Subcutaneous abdominal adipose tissue (tissue), 5 donors: ENCODE data around the gene TOMT.
"Not testable (repeated sequence)": the region's sequence is repeated elsewhere in the genome, so short reads cannot be mapped to it uniquely, and the experiment has no call there.

ENCODE experiments used
- H3K27ac ChIP-seq: one replicate; pipeline ENCODE4 v1.7.0; 2013; ENCODE audit warnings: low read depth, mild to moderate bottlenecking, inconsistent platforms, low read length, moderate library complexity
- H3K27me3 ChIP-seq, 5 donors: one replicate each; pipeline ENCODE4 v1.7.0; 2013; ENCODE audit warnings: low read length in 5 of 5, inconsistent platforms in 1 of 5; ENCODE audit not compliant: control insufficient read depth in 5 of 5, insufficient read depth in 4 of 5
- H3K36me3 ChIP-seq, 5 donors: one replicate each; pipeline ENCODE4 v1.7.0; 2013; ENCODE audit warnings: low read length in 5 of 5; ENCODE audit not compliant: control insufficient read depth in 5 of 5, insufficient read depth in 5 of 5
- H3K4me1 ChIP-seq, 5 donors: one replicate each; pipeline ENCODE4 v1.7.0; 2013; ENCODE audit warnings: low read length in 5 of 5, mild to moderate bottlenecking in 3 of 5, moderate library complexity in 1 of 5; ENCODE audit not compliant: control insufficient read depth in 5 of 5, insufficient read depth in 5 of 5
- H3K4me3 ChIP-seq, 5 donors: one replicate each; pipeline ENCODE4 v1.7.0; 2013; ENCODE audit warnings: low read length in 5 of 5, low read depth in 1 of 5
- H3K9ac ChIP-seq, 5 donors: one replicate each; pipeline ENCODE4 v1.7.0; 2013; ENCODE audit warnings: low read length in 5 of 5, mild to moderate bottlenecking in 4 of 5, moderate library complexity in 3 of 5
- H3K9me3 ChIP-seq, 5 donors: one replicate each; pipeline ENCODE4 v1.7.0; 2013; ENCODE audit warnings: low read length in 5 of 5; ENCODE audit not compliant: control insufficient read depth in 5 of 5
- donor health status: healthy.
- donor health status: healthy.
- donor health status: healthy.
- donor health status: healthy.
- donor health status: healthy.

TOMT gene

DNA sequence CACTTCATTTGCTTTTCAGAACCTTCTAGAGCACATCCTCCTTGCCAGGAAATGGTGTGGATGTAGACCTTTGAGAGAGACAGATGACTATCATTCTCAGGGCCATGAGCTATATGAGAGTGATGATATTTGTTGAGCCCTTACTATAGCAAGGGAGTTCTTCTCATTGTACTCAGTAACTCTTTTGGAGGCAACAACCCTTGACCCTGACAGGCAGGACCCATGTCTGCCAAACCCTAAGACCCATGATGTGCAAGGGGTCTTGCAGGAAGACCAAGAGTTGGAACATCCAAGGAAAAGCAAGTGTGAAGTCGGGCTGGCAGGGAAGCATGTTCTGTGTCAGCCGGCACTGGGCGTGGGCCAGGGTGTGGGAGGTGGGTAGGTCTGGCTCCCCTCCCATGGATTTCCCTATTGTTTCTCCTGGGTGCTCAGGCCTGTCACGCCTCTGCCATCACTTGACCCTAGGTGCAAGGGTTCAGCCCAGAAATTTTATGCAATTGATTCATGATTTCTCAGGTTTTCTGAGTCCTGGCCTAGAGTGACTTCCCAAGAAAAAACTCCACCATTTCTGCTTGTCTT, 31.0 kb downstream of the TOMT start:
- H3K4me1 ChIP-seq: peaks cover 0 to 5% (median 0%) of the 10 kb centered on the region in 5 donors
- H3K27me3 ChIP-seq: no peaks in the 10 kb centered on the region
- H3K9me3 ChIP-seq: no peaks in the 10 kb centered on the region
- no peaks in the 10 kb centered on the region for H3K36me3 ChIP-seq
- H3K9ac ChIP-seq: no peak overlapping the region
- no peak overlapping the region for H3K27ac ChIP-seq
- no peak overlapping the region for H3K4me3 ChIP-seq

GRCh38 chr11:72138821-72139390, 33.2 kb downstream of the TOMT start:
- Histone ChIP-seq H3K36me3 (no peaks in the 10 kb centered on the region), H3K27ac (no peak overlapping the region), H3K27me3 (no peaks in the 10 kb centered on the region), H3K4me1 (peaks cover 0 to 2% (median 0%) of the 10 kb centered on the region in 5 donors), H3K9ac (no peak overlapping the region), H3K4me3 (no peak overlapping the region), H3K9me3 (no peaks in the 10 kb centered on the region)

DNA sequence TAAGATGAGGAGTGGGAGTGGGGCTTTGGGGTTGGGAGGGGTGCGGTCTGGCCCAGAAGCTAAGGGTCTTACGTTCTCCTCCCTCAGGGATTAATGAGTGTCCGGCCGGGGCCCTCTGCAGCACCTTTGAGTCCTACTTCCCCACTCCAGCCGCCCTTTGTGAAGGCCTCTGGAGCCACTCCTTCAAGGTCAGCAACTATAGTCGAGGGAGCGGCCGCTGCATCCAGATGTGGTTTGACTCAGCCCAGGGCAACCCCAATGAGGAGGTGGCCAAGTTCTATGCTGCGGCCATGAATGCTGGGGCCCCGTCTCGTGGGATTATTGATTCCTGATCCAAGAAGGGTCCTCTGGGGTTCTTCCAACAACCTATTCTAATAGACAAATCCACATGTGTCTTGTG, 33.8 kb downstream of the TOMT start:
- Histone ChIP-seq H3K4me1 (peaks cover 0 to 3% (median 0%) of the 10 kb centered on the region in 5 donors), H3K36me3 (no peaks in the 10 kb centered on the region), H3K27me3 (no peaks in the 10 kb centered on the region), H3K4me3 (no peak overlapping the region), H3K9ac (no peak overlapping the region), H3K27ac (no peak overlapping the region), H3K9me3 (no peaks in the 10 kb centered on the region)

GRCh38 chr11:72140661-72141060, 34.9 kb downstream of the TOMT start:
- Histone ChIP-seq H3K27ac (no peak overlapping the region), H3K4me1 (peaks cover 0 to 3% (median 0%) of the 10 kb centered on the region in 5 donors), H3K9ac (no peak overlapping the region), H3K9me3 (no peaks in the 10 kb centered on the region), H3K27me3 (no peaks in the 10 kb centered on the region), H3K4me3 (no peak overlapping the region), H3K36me3 (no peaks in the 10 kb centered on the region)

- no peak overlapping the region for H3K9ac ChIP-seq
- H3K27ac ChIP-seq: no peak overlapping the region
- no peaks in the 10 kb centered on the region for H3K9me3 ChIP-seq
- no peaks in the 10 kb centered on the region for H3K36me3 ChIP-seq
- H3K4me3 ChIP-seq: no peak overlapping the region
- H3K4me1 ChIP-seq: peaks cover 0 to 3% (median 0%) of the 10 kb centered on the region in 5 donors
- no peaks in the 10 kb centered on the region for H3K27me3 ChIP-seq
Observed at GRCh38 chr11:72141066-72141465, 35.3 kb downstream of the TOMT start.

DNA sequence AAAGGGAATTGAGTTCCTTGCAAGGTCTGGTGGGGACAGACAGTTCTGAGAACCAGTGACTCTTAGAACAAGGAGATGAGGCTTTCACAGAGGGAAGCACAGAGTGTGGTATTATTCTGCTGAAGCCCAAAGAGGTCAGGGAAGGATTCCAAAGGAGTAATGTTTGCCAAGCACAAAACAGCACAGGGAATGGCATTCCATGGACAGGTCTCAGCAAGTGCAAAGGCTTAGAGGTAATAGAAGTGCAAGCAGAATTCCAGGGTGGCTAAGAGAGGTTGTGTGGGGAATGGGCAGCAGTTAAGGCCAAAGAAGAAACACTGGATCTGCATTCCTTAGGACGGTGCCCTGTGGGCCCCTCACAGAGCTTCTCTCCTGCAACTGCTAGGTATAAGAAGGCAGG, 36.4 kb downstream of the TOMT start:
- H3K27ac ChIP-seq, H3K4me3 ChIP-seq, H3K27me3 ChIP-seq, H3K4me1 ChIP-seq, H3K9me3 ChIP-seq, H3K9ac ChIP-seq, H3K36me3 ChIP-seq: not testable (repeated sequence)

GRCh38 chr11:72142543-72142942, 36.8 kb downstream of the TOMT start:
- not testable (repeated sequence) for H3K4me3 ChIP-seq, H3K27me3 ChIP-seq, H3K4me1 ChIP-seq, H3K36me3 ChIP-seq, H3K9me3 ChIP-seq, H3K9ac ChIP-seq, H3K27ac ChIP-seq

- Histone ChIP-seq H3K27ac (no peak overlapping the region), H3K9me3 (no peaks in the 10 kb centered on the region), H3K36me3 (no peaks in the 10 kb centered on the region), H3K4me1 (peaks cover 0 to 3% (median 0%) of the 10 kb centered on the region in 5 donors), H3K4me3 (no peak overlapping the region), H3K9ac (no peak overlapping the region), H3K27me3 (no peaks in the 10 kb centered on the region)
Observed at GRCh38 chr11:72144807-72145565, 39.3 kb downstream of the TOMT start.

GRCh38 chr11:72146625-72147024, 40.9 kb downstream of the TOMT start:
- Histone ChIP-seq H3K4me3 (no peak overlapping the region), H3K36me3 (no peaks in the 10 kb centered on the region)

GRCh38 chr11:72150882-72151281, 45.2 kb downstream of the TOMT start:
- Histone ChIP-seq H3K36me3 (no peaks in the 10 kb centered on the region), H3K9ac (no peak overlapping the region), H3K9me3 (no peaks in the 10 kb centered on the region), H3K4me1 (no peaks in the 10 kb centered on the region), H3K27ac (no peak overlapping the region), H3K4me3 (no peak overlapping the region), H3K27me3 (no peaks in the 10 kb centered on the region)

More at GRCh38 chr11:72146625-72147024, 40.9 kb downstream of the TOMT start:
- peaks cover 0 to 3% (median 0%) of the 10 kb centered on the region in 5 donors for H3K4me1 ChIP-seq
- no peaks in the 10 kb centered on the region for H3K9me3 ChIP-seq
- H3K9ac ChIP-seq: no peak overlapping the region
- H3K27me3 ChIP-seq: no peaks in the 10 kb centered on the region
- H3K27ac ChIP-seq: no peak overlapping the region
